Measurements from ENCODE around the gene USF3. TPM values are rescaled to one million over a fixed set of nuclear protein-coding genes. Genes with fewer than 3 reads are reported as not detected.

The USF3 gene
- total RNA-seq, 1 experiment from 2014 or later, result 13.5 TPM

DNA sequence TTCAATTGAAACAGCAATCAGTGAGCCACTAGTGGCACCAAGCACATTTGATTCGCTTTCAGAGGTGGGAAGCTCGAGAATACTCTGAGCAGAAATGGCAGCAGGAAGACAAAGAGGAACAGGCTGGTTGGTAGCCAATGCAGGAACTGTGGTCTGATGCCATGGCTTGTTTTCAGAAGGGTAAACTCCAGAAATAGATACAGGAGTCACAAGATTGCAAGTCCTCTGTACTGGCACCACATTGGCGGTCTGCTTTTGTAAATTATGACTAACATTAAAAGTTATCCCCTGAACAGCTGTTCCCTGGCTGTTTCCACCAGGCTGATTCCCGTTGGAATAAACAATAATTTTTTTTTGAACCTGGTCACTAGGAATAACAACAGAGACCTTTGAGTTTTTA, 35.5 kb downstream of the USF3 start:
- Histone ChIP-seq H4K20me1 (ENCODE audit: insufficient read depth) (no peaks in the 10 kb centered on the region), H3K4me1 (ENCODE audit: control insufficient read depth in 1 of 2, insufficient read depth in 2 of 2, low read length in 2 of 2) (no peaks in the 10 kb centered on the region), H3K36me3 (ENCODE audit: control insufficient read depth in 1 of 2, insufficient read depth in 2 of 2, low read length in 2 of 2) (peaks cover 0 to 7% of the 10 kb centered on the region in 2 experiments; a peak in 1 of 4 replicates), H3K79me2 (ENCODE audit: insufficient read depth, low read length) (no peaks in the 10 kb centered on the region), H3K27ac (ENCODE audit: low read depth, low read length) (no peak overlapping the region), H2AFZ (ENCODE audit: low read depth, low read length, poor library complexity, severe bottlenecking) (no peak overlapping the region), H3K9ac (ENCODE audit: low read length) (no peak overlapping the region), H3K4me3 (replicated peaks in 1 of 2; ENCODE audit: low read depth in 1 of 2, low read length in 2 of 2) (no peak overlapping the region), H3K9me2 (ENCODE audit: insufficient read depth) (no peaks in the 10 kb centered on the region), H3K9me3 (ENCODE audit: control insufficient read depth in 1 of 2, insufficient read depth in 1 of 2, low read depth in 1 of 2, low read length in 2 of 2) (no peaks in the 10 kb centered on the region), H3K4me2 (ENCODE audit: low read length) (no peak overlapping the region), H3K27me3 (ENCODE audit: insufficient read depth, low read length) (no peaks in the 10 kb centered on the region)
- no TSS peak for BruUV-seq (replicated peaks)
- TF ChIP-seq ZFX (IDR thresholded peaks at IDR 0.05), result no peak
- TF ChIP-seq POLR2A (IDR thresholded peaks at IDR 0.05; ENCODE audit: borderline replicate concordance, extremely low read depth, insufficient read depth, insufficient read length), result no peak
- TF ChIP-seq CEBPB (IDR thresholded peaks at IDR 0.05; ENCODE audit: low read depth), result no peak
- TF ChIP-seq ZNF274 (IDR thresholded peaks at IDR 0.05; ENCODE audit: low read depth, low read length), result no peak
- TF ChIP-seq JUND (IDR thresholded peaks at IDR 0.05), result no peak
- TF ChIP-seq, protein P1, sequence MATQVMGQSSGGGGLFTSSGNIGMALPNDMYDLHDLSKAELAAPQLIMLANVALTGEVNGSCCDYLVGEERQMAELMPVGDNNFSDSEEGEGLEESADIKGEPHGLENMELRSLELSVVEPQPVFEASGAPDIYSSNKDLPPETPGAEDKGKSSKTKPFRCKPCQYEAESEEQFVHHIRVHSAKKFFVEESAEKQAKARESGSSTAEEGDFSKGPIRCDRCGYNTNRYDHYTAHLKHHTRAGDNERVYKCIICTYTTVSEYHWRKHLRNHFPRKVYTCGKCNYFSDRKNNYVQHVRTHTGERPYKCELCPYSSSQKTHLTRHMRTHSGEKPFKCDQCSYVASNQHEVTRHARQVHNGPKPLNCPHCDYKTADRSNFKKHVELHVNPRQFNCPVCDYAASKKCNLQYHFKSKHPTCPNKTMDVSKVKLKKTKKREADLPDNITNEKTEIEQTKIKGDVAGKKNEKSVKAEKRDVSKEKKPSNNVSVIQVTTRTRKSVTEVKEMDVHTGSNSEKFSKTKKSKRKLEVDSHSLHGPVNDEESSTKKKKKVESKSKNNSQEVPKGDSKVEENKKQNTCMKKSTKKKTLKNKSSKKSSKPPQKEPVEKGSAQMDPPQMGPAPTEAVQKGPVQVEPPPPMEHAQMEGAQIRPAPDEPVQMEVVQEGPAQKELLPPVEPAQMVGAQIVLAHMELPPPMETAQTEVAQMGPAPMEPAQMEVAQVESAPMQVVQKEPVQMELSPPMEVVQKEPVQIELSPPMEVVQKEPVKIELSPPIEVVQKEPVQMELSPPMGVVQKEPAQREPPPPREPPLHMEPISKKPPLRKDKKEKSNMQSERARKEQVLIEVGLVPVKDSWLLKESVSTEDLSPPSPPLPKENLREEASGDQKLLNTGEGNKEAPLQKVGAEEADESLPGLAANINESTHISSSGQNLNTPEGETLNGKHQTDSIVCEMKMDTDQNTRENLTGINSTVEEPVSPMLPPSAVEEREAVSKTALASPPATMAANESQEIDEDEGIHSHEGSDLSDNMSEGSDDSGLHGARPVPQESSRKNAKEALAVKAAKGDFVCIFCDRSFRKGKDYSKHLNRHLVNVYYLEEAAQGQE (IDR thresholded peaks at IDR 0.05; ENCODE audit: low read depth), result no peak
- TF ChIP-seq, protein P2, sequence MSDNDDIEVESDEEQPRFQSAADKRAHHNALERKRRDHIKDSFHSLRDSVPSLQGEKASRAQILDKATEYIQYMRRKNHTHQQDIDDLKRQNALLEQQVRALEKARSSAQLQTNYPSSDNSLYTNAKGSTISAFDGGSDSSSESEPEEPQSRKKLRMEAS (IDR thresholded peaks at IDR 0.05), result no peak
- no peak for TF ChIP-seq FOSL1 (IDR thresholded peaks at IDR 0.05; ENCODE audit: low read depth)
- no peak for TF ChIP-seq ELF1 (IDR thresholded peaks at IDR 0.05; ENCODE audit: borderline replicate concordance, low read depth)
- TF ChIP-seq YY1 (IDR thresholded peaks at IDR 0.05; ENCODE audit: extremely low read depth, insufficient replicate concordance, low read depth, low read length), result no peak
- TF ChIP-seq EZH2 (IDR thresholded peaks at IDR 0.05), result no peak
- no peak for TF ChIP-seq CBX3 (IDR thresholded peaks at IDR 0.05; ENCODE audit: low read depth)
- no peak for TF ChIP-seq POLR2AphosphoS5 (IDR thresholded peaks at IDR 0.05; ENCODE audit: low read depth, low read length)
- TF ChIP-seq, protein P3, sequence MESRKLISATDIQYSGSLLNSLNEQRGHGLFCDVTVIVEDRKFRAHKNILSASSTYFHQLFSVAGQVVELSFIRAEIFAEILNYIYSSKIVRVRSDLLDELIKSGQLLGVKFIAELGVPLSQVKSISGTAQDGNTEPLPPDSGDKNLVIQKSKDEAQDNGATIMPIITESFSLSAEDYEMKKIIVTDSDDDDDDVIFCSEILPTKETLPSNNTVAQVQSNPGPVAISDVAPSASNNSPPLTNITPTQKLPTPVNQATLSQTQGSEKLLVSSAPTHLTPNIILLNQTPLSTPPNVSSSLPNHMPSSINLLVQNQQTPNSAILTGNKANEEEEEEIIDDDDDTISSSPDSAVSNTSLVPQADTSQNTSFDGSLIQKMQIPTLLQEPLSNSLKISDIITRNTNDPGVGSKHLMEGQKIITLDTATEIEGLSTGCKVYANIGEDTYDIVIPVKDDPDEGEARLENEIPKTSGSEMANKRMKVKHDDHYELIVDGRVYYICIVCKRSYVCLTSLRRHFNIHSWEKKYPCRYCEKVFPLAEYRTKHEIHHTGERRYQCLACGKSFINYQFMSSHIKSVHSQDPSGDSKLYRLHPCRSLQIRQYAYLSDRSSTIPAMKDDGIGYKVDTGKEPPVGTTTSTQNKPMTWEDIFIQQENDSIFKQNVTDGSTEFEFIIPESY (IDR thresholded peaks at IDR 0.05; ENCODE audit: extremely low read depth, insufficient replicate concordance, low read length), result no peak
- TF ChIP-seq TCF7L2 (IDR thresholded peaks at IDR 0.05; ENCODE audit: borderline replicate concordance, extremely low read depth, insufficient read depth, insufficient read length), result no peak
- ATAC-seq (no peak), DNase-seq (ENCODE audit: low read depth, low spot score) (no peak)
- ChIA-PET RAD21 (ENCODE audit: low non-redundant PET in 1 of 2, low total read pairs in 2 of 2, uncharacterized antibody in 2 of 2, unreplicated experiment in 2 of 2) (no interaction called here), CTCF (interaction anchor here (0.7 kb wide), 1 partner anchor 84 kb away, joined by 3 read pairs; no protein-coding TSS in a partner anchor), POLR2A (no interaction called here)
- intact Hi-C loops (cut with micrococcal nuclease), result no loop called here
